Neural cell (in vitro differentiated cells): Measurements from ENCODE around the gene ODF2. TPM values are rescaled to one million over a fixed set of nuclear protein-coding genes. Genes with fewer than 3 reads are reported as not detected.

Source experiments
- H2AFZ ChIP-seq: fragments of 200-600, 300-800 bp; sonication (generic), shearing (Covaris generic); 2 replicates; pipeline ENCODE4 v1.6.0; 2014; ENCODE audit warnings: low read depth, mild to moderate bottlenecking, antibody characterized with exemption, low read length, moderate library complexity
- H3F3A ChIP-seq: fragments of 200-600 bp; shearing (Covaris generic); 2 replicates; pipeline ENCODE4 v1.6.1; 2016; ENCODE audit warnings: mild to moderate bottlenecking, moderate library complexity, mixed read lengths, antibody characterized with exemption, low read length; ENCODE audit not compliant: insufficient read depth, poor library complexity, severe bottlenecking
- H3K27ac ChIP-seq: fragments of 200-600, 300-800 bp; sonication (generic), shearing (Covaris generic); 2 replicates; pipeline ENCODE4 v1.5.1; 2014; ENCODE audit warnings: mild to moderate bottlenecking, low read length, moderate library complexity
- H3K27me3 ChIP-seq: fragments of 300-800, 200-600 bp; sonication (generic), shearing (Covaris generic); 2 replicates; pipeline ENCODE4 v1.6.0; 2014; ENCODE audit warnings: mild to moderate bottlenecking, low read depth, low read length, moderate library complexity; ENCODE audit not compliant: insufficient read depth
- H3K36me3 ChIP-seq: fragments of 300-800, 200-600 bp; sonication (generic), shearing (Covaris generic); 2 replicates; pipeline ENCODE4 v1.5.1; 2014; ENCODE audit warnings: mild to moderate bottlenecking, antibody characterized with exemption, low read length, moderate library complexity; ENCODE audit not compliant: insufficient read depth
- H3K4me2 ChIP-seq: fragments of 300-800, 200-600 bp; sonication (generic), shearing (Covaris generic); 2 replicates; pipeline ENCODE4 v1.6.0; 2014; ENCODE audit warnings: mild to moderate bottlenecking, low read length
- H3K4me3 ChIP-seq: fragments of 300-800, 200-600 bp; sonication (generic), shearing (Covaris generic); 2 replicates; pipeline ENCODE4 v1.5.1; 2014; ENCODE audit warnings: mild to moderate bottlenecking, low read length, moderate library complexity
- H3K79me2 ChIP-seq: fragments of 200-600 bp; shearing (Covaris generic); replicated peaks from 2 replicates; pipeline ENCODE4 v1.6.0; 2014; ENCODE audit warnings: mild to moderate bottlenecking, low read length, moderate library complexity; ENCODE audit not compliant: insufficient read depth
- H3K9ac ChIP-seq: fragments of 300-800, 200-600 bp; sonication (generic), shearing (Covaris generic); 2 replicates; pipeline ENCODE4 v1.6.1; 2016; ENCODE audit warnings: mild to moderate bottlenecking, low read length, mixed read lengths
- H3K9me2 ChIP-seq: fragments of 200-600 bp; shearing (Covaris generic); 2 replicates; pipeline ENCODE4 v1.6.1; 2016; ENCODE audit warnings: mild to moderate bottlenecking, low read length, mixed read lengths; ENCODE audit not compliant: insufficient read depth
- H3K9me3 ChIP-seq: fragments of 200-600, 300-800 bp; sonication (generic), shearing (Covaris generic); 2 replicates; pipeline ENCODE4 v1.6.1; 2016; ENCODE audit warnings: mild to moderate bottlenecking, mixed run types, low read length, moderate library complexity, mixed read lengths
- H4K20me1 ChIP-seq: fragments of 200-600 bp; shearing (Covaris generic); 2 replicates; pipeline ENCODE4 v1.6.1; 2016; ENCODE audit warnings: mild to moderate bottlenecking, mixed run types; ENCODE audit not compliant: insufficient read depth
- CTCF ChIP-seq: fragments of 450-650 bp; IDR thresholded peaks from 2 replicates; pipeline ENCODE4 v1.5.1; 2014; ENCODE audit warnings: antibody characterized with exemption, mild to moderate bottlenecking, moderate library complexity; ENCODE audit not compliant: poor library complexity, severe bottlenecking
- EP300 ChIP-seq: fragments of 450-650 bp; conservative IDR thresholded peaks from 2 replicates; pipeline ENCODE4 v1.6.1; 2014; ENCODE audit warnings: antibody characterized with exemption, mild to moderate bottlenecking, moderate library complexity; ENCODE audit not compliant: poor library complexity, severe bottlenecking
- EZH2 ChIP-seq: fragments of 200-600, 300-800 bp; shearing (Covaris generic), sonication (generic); IDR thresholded peaks from 2 replicates; pipeline ENCODE4 v1.6.1; 2014; ENCODE audit warnings: antibody characterized with exemption, low read length, borderline replicate concordance, mild to moderate bottlenecking; ENCODE audit not compliant: insufficient read depth, poor library complexity, severe bottlenecking
- MXI1 ChIP-seq: fragments of 450-650 bp; conservative IDR thresholded peaks from 2 replicates; pipeline ENCODE4 v1.6.1; 2014; ENCODE audit warnings: antibody characterized with exemption, mild to moderate bottlenecking; ENCODE audit not compliant: poor library complexity, severe bottlenecking
- POLR2AphosphoS5 ChIP-seq: IDR thresholded peaks from 2 replicates; pipeline ENCODE4 v1.6.1; 2012
- RAD21 ChIP-seq: fragments of 450-650 bp; conservative IDR thresholded peaks from 2 replicates; pipeline ENCODE4 v1.6.1; 2014; ENCODE audit warnings: antibody characterized with exemption, mild to moderate bottlenecking, moderate library complexity
- SMC3 ChIP-seq: fragments of 450-650 bp; conservative IDR thresholded peaks from 2 replicates; pipeline ENCODE4 v1.6.1; 2014; ENCODE audit warnings: antibody characterized with exemption, mild to moderate bottlenecking, moderate library complexity; ENCODE audit not compliant: poor library complexity
- TAF1 ChIP-seq: IDR thresholded peaks from 2 replicates; pipeline ENCODE4 v1.6.1; 2012; ENCODE audit warnings: low read depth
- polyA plus RNA-seq: library from polyadenylated mRNA; depleted of rRNA; stranded (reverse); fragments of >200 nt; gene quantifications from 2 replicates; pipeline ENCODE4 v1.2.3, GENCODE V29; 2014
- TF ChIP-seq, protein P1 (sequence below): IDR thresholded peaks from 2 replicates; pipeline ENCODE4 v1.6.1; 2012; ENCODE audit warnings: borderline replicate concordance

ODF2 gene
- polyA plus RNA-seq, 1 donor from 2014 or later = 39.3 TPM

DNA sequence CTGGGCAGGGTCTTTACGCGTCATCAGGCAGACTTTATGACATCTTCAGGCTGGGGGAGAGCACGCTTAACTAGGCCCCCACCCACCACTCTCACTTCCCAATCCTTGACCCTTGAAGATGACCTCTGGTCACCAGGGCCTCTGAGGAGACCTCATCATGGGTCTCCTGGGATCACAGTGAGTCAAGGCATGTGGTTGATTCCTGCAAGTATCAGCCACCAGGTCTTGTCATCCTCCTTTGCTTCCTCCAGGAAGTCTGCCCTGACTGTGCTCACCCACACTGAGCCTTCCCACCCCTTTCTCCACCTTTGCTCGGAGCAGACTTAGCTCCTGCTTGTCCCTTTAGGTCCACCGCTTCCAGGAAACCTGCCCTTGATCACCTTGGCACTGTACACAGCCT lies 17.3 kb downstream of the ODF2 start:
- Histone ChIP-seq H3K79me2 (no peaks in the 10 kb centered on the region), H3F3A (no peaks in the 10 kb centered on the region), H3K4me2 (no peak overlapping the region), H3K9ac (no peak overlapping the region), H3K4me3 (no peak overlapping the region), H3K27ac (no peak overlapping the region), H4K20me1 (no peaks in the 10 kb centered on the region), H3K9me2 (no peaks in the 10 kb centered on the region), H3K9me3 (no peaks in the 10 kb centered on the region), H2AFZ (no peak overlapping the region), H3K36me3 (no peaks in the 10 kb centered on the region), H3K27me3 (no peaks in the 10 kb centered on the region)
- TF ChIP-seq, protein P1, sequence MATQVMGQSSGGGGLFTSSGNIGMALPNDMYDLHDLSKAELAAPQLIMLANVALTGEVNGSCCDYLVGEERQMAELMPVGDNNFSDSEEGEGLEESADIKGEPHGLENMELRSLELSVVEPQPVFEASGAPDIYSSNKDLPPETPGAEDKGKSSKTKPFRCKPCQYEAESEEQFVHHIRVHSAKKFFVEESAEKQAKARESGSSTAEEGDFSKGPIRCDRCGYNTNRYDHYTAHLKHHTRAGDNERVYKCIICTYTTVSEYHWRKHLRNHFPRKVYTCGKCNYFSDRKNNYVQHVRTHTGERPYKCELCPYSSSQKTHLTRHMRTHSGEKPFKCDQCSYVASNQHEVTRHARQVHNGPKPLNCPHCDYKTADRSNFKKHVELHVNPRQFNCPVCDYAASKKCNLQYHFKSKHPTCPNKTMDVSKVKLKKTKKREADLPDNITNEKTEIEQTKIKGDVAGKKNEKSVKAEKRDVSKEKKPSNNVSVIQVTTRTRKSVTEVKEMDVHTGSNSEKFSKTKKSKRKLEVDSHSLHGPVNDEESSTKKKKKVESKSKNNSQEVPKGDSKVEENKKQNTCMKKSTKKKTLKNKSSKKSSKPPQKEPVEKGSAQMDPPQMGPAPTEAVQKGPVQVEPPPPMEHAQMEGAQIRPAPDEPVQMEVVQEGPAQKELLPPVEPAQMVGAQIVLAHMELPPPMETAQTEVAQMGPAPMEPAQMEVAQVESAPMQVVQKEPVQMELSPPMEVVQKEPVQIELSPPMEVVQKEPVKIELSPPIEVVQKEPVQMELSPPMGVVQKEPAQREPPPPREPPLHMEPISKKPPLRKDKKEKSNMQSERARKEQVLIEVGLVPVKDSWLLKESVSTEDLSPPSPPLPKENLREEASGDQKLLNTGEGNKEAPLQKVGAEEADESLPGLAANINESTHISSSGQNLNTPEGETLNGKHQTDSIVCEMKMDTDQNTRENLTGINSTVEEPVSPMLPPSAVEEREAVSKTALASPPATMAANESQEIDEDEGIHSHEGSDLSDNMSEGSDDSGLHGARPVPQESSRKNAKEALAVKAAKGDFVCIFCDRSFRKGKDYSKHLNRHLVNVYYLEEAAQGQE = no peak
- no peak for TF ChIP-seq EZH2

DNA sequence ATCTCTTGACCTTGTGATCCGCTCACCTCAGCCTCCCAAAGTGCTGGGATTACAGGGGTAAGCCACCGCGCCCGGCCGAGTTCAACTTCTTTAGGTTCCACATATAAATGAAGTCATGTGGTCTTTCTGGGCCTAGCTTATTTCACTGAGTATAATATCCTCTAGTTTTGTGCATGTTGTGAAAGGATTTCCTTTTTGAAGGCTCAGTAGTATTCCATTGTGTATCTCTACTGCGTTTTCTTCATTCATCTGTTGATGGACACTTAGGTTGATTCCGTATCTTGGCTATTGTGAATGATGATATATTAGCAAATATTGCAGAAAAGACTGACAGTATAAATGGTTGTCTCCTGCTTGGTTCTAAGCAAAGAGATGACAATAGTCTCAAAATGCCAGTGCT lies 20.1 kb downstream of the ODF2 start:
- H3K9me2 ChIP-seq = no peaks in the 10 kb centered on the region
- no peak overlapping the region for H2AFZ ChIP-seq
- H3F3A ChIP-seq = no peaks in the 10 kb centered on the region
- TF ChIP-seq SMC3 (no peak), MXI1 (no peak), EZH2 (no peak), TAF1 (no peak), RAD21 (no peak), EP300 (no peak), POLR2AphosphoS5 (no peak), CTCF (no peak)
- TF ChIP-seq, protein P1 = no peak
- H3K27me3 ChIP-seq = no peaks in the 10 kb centered on the region
- no peak overlapping the region for H3K4me3 ChIP-seq
- no peaks in the 10 kb centered on the region for H3K36me3 ChIP-seq
- no peak overlapping the region for H3K9ac ChIP-seq
- no peaks in the 10 kb centered on the region for H3K79me2 ChIP-seq
- no peak overlapping the region for H3K27ac ChIP-seq
- no peaks in the 10 kb centered on the region for H3K9me3 ChIP-seq
- no peak overlapping the region for H3K4me2 ChIP-seq
- no peaks in the 10 kb centered on the region for H4K20me1 ChIP-seq
